GM19023 (cell line): ENCODE data around the gene KRTAP10-10.
"Not testable (repeated sequence)": the region's sequence is repeated elsewhere in the genome, so short reads cannot be mapped to it uniquely, and the experiment has no call there.

Experiments used
- ATAC-seq: cut with Tn5 transposase; IDR thresholded peaks from one replicate; pipeline ENCODE4 v1.9.1; 2021; ENCODE audit warnings: mild to moderate bottlenecking, moderate library complexity; ENCODE audit not compliant: unreplicated experiment

KRTAP10-10 gene

GRCh38 chr21:44626262-44626661 is 10.9 kb upstream of the KRTAP10-10 start:
- ATAC-seq, result no peak

- ATAC-seq, result no peak
Measured at GRCh38 chr21:44626673-44627143, 10.4 kb upstream of the KRTAP10-10 start, which contains the start of gene KRTAP10-9. Gene KRTAP10-9, plus strand, starts transcription at chr21:44627093. Its CDS starts 79 bp downstream, at chr21:44627172.

GRCh38 chr21:44627181-44627822 is 9.9 kb upstream of the KRTAP10-10 start:
- ATAC-seq, result not testable (repeated sequence)

- not testable (repeated sequence) for ATAC-seq
Measured at GRCh38 chr21:44627831-44628233, 9.3 kb upstream of the KRTAP10-10 start.

GRCh38 chr21:44628707-44629391 is 8.3 kb upstream of the KRTAP10-10 start:
- ATAC-seq, result no peak

- ATAC-seq, result no peak
Measured at GRCh38 chr21:44630440-44630839, 6.7 kb upstream of the KRTAP10-10 start.

- no peak for ATAC-seq
Measured at GRCh38 chr21:44632067-44632466, 5.1 kb upstream of the KRTAP10-10 start.

DNA sequence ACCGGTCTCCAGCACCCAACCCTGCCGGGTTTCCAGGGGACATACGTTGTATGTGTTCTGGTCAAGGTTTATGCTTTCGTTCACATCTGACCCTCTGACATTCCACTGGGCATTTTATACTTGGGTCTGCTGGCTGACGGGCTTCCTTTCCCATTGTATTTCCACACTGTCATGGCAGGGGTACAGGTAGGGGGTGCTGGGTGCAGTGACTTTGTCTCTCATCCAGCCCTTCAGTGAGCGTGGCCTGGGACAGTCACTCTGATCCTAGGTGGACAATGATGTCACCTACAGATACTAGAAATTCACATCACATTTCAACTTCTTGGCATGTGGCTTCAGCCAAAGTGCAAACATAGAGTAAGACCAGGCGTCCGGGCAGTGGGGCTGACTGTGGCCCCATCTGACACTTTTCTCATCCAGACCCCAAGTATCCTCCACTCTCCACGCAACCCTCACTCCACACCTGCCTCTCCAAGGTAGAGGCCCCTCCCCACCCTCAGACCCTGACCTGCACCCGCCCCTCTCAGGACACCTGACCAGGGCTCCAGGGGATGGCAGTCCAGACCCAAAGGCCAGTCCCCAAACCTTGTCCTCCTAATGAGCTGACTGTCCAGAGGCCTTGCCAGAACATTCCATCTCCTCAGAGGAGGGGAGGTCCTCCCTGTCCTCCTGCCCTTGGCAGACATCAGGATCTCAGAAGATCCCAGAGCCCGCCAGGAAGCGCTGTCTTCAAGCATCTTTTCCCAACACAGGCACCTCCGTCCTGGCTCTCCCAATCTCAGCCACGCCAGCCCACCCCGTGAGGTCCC is 743 bp upstream of the KRTAP10-10 start:
- no peak for ATAC-seq

DNA sequence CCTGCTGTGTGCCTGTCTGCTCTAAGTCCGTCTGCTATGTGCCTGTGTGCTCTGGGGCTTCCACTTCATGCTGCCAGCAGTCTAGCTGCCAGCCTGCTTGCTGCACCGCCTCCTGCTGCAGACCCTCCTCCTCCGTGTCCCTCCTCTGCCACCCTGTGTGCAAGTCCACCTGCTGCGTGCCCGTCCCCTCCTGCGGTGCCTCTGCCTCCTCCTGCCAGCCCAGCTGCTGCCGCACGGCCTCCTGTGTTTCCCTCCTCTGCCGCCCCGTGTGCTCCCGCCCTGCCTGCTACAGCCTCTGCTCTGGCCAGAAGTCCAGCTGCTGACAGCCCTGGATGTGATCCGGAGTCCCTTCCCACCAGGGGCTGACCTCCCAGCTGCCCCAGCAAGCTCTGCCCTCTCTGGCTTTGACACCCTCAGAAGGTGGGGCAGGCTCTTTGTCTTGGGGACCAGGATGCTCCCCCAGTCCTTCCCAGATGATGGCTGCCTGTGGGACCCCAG is 744 bp downstream of the KRTAP10-10 start:
- ATAC-seq, result not testable (repeated sequence)

DNA sequence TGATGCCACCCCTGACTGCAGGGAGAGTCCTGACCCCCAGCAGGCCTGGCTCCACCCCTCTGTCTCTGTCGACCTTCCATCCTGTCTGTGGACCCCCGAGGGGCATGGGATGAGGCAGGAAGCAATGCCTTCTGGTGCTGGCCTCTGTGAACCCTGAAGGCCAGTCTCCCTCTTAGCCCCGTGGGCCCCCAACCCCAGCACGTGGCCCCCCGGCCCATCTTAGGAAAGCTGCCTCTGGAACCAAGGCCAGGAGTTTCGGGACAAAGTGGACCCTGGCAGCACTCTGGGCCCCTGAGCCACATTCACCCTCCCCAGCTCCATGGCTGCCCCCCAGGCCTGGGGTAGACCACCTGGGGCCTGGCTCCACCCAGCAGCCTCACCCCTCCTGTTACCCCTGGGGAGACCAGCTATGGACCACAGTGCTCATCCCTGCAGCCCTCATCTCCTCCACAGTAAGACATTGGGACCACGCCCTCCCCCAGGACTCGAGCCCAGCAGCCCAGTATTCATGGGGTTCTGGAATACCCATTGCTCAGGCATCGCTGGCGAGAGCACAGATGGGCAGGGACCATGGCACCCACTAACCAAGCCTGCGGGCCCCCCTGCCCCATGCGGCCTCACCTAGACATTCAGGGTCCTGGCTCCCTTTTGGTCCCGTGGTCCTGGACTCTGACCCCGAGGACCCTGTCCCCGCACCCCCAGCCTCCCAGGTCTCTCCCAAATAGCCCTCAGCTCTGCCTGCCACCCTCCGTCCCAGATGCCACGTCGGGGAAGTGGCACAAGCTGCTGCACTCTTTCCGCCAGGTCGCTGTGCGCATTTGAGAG is 1.6 kb downstream of the KRTAP10-10 start:
- not testable (repeated sequence) for ATAC-seq

- ATAC-seq, result no peak
Measured at GRCh38 chr21:44639331-44639655, 2.1 kb downstream of the KRTAP10-10 start.

DNA sequence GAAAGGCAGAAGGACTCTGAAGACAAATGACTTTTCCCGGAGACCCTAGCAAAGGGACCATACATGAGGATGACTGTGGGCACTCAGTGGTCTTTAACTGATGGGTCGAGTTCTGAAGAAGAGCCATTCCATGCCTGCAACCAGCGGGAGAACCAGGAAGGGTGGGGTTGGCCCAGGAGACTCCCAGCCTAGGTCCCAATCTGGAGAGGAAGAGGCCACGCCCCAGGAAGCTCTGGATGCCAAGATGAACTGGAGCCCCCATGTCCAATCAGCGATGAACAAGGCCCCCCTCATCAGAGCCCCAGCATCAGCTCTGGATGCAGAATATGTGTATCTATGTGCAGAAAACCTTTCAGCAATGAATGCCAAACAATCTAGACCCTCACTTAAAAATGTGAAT is 3.6 kb downstream of the KRTAP10-10 start:
- ATAC-seq, result no peak

- no peak for ATAC-seq
Measured at GRCh38 chr21:44643741-44644310, 6.7 kb downstream of the KRTAP10-10 start.

DNA sequence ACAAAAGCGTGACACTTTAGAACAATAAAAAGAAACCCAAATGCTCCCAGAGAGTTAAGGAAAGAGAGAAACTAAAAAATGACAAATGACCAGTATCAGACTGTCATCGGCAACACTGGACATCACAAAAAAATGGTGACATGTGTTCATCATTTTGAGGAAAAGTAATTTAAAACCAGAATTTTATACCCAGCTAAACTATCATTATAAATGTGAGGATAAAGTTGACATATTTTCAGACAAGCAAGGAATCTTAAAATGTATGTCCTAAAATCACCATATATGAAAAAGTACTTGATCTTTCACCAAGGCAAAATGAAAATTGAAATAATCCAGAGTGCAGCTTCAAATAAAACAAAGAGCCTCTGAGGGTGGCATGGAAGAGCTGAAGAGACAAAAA is 7.7 kb downstream of the KRTAP10-10 start:
- no peak for ATAC-seq

- ATAC-seq, result not testable (repeated sequence)
Measured at GRCh38 chr21:44646366-44647221, 9.4 kb downstream of the KRTAP10-10 start, which contains the start of gene KRTAP10-11. Gene KRTAP10-11, plus strand, starts transcription at chr21:44646414. Its CDS starts 45 bp downstream, at chr21:44646459.

DNA sequence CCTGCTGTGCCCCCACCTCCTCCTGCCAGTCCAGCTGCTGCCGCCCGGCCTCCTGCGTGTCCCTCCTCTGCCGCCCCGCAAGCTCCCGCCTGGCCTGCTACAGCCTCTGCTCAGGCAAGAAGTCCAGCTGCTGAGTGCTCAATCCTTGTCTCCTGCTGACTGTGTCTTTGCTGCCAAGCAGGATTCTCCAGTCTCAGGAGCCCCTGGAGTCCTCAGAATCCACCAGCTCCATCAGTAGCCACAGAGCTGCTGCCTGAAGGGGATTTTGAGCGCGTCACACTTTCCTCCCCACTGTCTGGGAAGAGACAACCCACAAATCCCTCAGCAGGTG is 10.0 kb downstream of the KRTAP10-10 start:
- no peak for ATAC-seq

DNA sequence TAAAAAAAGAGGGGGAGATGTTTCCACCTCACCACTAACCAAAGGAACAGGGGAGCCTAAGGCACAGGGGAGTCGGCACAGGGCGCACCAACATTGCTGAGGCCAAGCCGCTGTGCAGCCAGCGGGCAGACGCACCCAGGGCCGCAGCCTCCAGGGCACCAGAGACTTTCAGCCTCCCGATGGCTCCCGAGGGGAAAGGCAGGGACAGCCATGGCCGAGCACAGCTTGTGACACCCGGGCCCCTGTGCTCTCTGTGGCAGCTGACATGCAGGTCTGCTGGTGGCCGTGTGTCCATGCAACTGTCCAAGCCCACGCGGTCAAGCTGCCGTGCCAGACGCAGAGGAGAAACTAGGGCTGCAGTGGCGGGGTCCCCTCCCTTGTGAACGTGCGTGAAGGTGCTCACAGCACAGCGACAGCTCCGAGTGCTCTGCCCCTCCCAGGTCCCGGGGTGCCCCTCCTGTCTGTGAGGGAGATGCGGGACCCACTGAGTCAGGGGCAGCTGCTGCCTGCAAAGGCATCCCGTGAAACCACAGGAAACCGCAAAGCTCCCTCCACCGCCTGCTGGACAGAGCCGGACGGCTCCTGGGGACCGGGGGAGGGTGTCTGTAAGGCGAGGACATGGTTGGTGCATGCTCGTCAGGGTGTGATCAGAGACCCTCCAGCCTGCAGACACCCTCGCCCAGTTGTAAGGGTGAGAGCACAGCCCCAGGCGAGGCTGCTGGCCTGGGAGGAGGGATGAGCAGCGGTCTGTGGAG is 11.6 kb downstream of the KRTAP10-10 start:
- no peak for ATAC-seq

GRCh38 chr21:44649521-44650100 is 12.5 kb downstream of the KRTAP10-10 start:
- ATAC-seq, result no peak
